AG04450 (cell line): ENCODE data around the gene ZNF689. TPM values are rescaled to one million over a fixed set of nuclear protein-coding genes. Genes with fewer than 3 reads are reported as not detected.

ENCODE experiments used
- CTCF ChIA-PET: fragments of 300-600, 350-600 bp; formaldehyde crosslinking; extraction: SDS; loops from one replicate; lab custom pipeline; 2022; ENCODE audit warnings: antibody characterized with exemption, inconsistent platforms; lab: Charles Lee
- POLR2A ChIA-PET: fragments of 350-600 bp; formaldehyde crosslinking; extraction: SDS; loops from one replicate; lab custom pipeline; 2021; ENCODE audit warnings: antibody characterized with exemption, inconsistent platforms; lab: Yijun Ruan, JAX
- DNase-seq: peaks from one replicate; pipeline ENCODE4 v3.0.0-alpha.2; 2011; ENCODE audit warnings: low read depth, low spot score
- H3K27ac ChIP-seq: one replicate; pipeline ENCODE4 v1.5.1; 2012; ENCODE audit warnings: low read depth, low read length, control low read depth
- H3K27me3 ChIP-seq: one replicate; pipeline ENCODE4 v1.6.0; 2012; ENCODE audit warnings: low read length; ENCODE audit not compliant: control insufficient read depth, insufficient read depth
- H3K4me3 ChIP-seq: 2 replicates; pipeline ENCODE4 v1.5.1; 2011; ENCODE audit warnings: mild to moderate bottlenecking, low read depth, low read length, control low read depth
- H3K9me3 ChIP-seq: 2 replicates; pipeline ENCODE4 v1.5.1; 2012; ENCODE audit warnings: low read length; ENCODE audit not compliant: control insufficient read depth, insufficient read depth
- CTCF ChIP-seq: IDR thresholded peaks from 2 replicates; pipeline ENCODE4 v1.5.1; 2011; ENCODE audit warnings: low read depth, low read length, control low read depth, inconsistent platforms
- polyA plus RNA-seq: library from polyadenylated mRNA; depleted of rRNA; stranded (reverse); fragments of >200 nt; gene quantifications from 2 replicates; pipeline ENCODE4 v1.2.3, GENCODE V29; 2011

Gene ZNF689
- polyA plus RNA-seq, 1 experiment, result 4.2 TPM

GRCh38 chr16:30619202-30619601 lies 9.0 kb upstream of the ZNF689 start:
- no peak for DNase-seq
- no peak for TF ChIP-seq CTCF
- H3K27me3 ChIP-seq, result peaks cover 21% of the 10 kb centered on the region
- ChIA-PET POLR2A (no interaction called here), CTCF (interaction anchor here (0.8 kb wide), 1 partner anchor 190 kb away, joined by 3 read pairs; the partner anchor contains the start of gene DCTPP1)
- H3K27ac ChIP-seq, result no peak overlapping the region
- H3K9me3 ChIP-seq, result peaks cover 15% of the 10 kb centered on the region
- no peak overlapping the region for H3K4me3 ChIP-seq

- H3K9me3 ChIP-seq, result peaks cover 7% of the 10 kb centered on the region
- ChIA-PET CTCF (interaction anchor here (1.1 to 2.9 kb wide), 3 partner anchors 14 to 245 kb away, joined by 3 to 13 read pairs (median 3); partner anchors contain the start of gene TBC1D10B), POLR2A (interaction anchor here (0.6 kb wide), 1 partner anchor 13 kb away, joined by 4 read pairs; no protein-coding TSS in a partner anchor)
- H3K27ac ChIP-seq, result no peak overlapping the region
- no peak for DNase-seq
- TF ChIP-seq CTCF, result peak; percentile 43
- H3K27me3 ChIP-seq, result peaks cover 6% of the 10 kb centered on the region
- H3K4me3 ChIP-seq, result no peak overlapping the region
Observed at GRCh38 chr16:30615358-30616091, 5.3 kb upstream of the ZNF689 start.

DNA sequence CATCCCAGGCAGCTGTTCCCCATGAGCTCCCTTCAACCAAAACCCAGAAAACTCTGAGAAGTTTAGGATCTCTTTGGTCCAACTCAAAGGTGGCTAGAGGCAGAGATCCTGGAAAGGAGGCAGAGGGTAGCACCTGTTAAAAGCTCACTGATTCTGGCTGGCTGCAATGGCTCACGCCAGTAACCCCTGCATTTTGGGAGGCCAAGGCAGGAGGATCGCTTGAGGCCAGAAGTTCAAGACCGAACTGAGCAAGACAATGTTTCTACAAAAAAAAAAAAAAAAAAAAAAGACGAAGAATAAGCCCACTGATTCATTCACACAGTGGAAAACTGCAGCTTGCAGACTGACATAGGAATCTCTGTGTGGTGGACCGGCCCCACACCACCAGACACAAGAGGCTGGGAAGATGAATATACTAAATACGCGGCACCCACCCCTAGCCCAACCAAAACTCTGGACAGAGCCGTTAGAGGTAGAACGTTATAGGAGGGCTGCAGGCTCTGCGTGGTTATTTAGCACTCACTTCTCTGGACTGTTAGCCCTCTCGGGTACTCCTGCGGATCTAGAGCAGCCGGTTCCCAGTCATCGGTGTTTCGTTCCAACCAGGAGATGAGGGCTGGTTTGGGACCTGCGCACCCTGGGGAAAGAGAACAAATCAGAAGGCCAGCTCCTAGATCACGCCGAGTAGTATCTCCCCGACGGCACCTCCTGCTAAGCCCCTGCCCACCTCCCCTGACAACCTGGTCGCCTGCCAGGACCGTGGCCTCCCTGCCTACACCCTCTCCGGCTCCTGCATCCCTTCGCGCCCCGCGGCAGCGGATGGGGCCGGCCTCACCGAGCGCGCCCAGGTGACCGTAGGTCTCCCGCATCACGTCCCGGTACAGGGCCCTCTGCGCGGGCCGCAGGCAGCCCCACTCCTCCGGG lies 925 bp downstream of the ZNF689 start:
- peak overlapping the region; percentile 70 for H3K27ac ChIP-seq
- H3K27me3 ChIP-seq, result no peaks in the 10 kb centered on the region
- no peak for TF ChIP-seq CTCF
- H3K9me3 ChIP-seq, result no peaks in the 10 kb centered on the region; the same call in 1 of the 2 replicates
- peak overlapping the region; percentile 78 for H3K4me3 ChIP-seq
- ChIA-PET CTCF (interaction anchor here (1.0 to 2.8 kb wide), 6 partner anchors 9 to 200 kb away, joined by 3 to 24 read pairs (median 4); partner anchors contain the start of gene PRR14), POLR2A (interaction anchor here (0.7 to 1.2 kb wide), 3 partner anchors 51 to 179 kb away, joined by 3 to 4 read pairs (median 4); partner anchors contain the start of genes DCTPP1 and ZNF764)
- no peak for DNase-seq

DNA sequence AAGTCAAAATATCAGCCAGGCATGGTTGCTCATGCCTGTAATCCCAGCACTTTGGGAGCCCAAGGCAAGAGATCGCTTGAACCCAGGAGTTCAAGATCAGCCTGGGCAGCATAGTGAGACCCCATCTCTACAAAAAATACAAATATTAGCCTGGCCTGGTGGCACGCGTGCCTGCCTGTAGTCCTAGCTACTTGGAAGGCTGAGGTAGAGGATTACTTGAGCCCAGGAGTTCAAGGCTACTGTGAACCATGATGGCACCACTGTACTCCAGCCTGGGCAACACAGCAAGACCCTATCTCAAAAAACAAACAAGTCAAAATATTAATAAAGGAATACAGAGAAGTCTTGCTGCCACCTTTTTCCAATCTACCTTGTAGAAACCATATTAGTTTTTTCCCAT lies 4.2 kb downstream of the ZNF689 start:
- Histone ChIP-seq H3K9me3 (no peaks in the 10 kb centered on the region; the same call in 1 of the 2 replicates), H3K27me3 (no peaks in the 10 kb centered on the region), H3K27ac (no peak overlapping the region), H3K4me3 (no peak overlapping the region)
- TF ChIP-seq CTCF, result no peak
- no peak for DNase-seq
- ChIA-PET POLR2A (no interaction called here), CTCF (interaction anchor here (1.8 kb wide), 1 partner anchor 8 kb away, joined by 7 read pairs; no protein-coding TSS in a partner anchor)
